Body of pancreas (tissue), 4 donors: Measurements from ENCODE around the gene TMEM59.

Source experiments
- CTCF ChIP-seq, 7 experiments: fragments of 450-650 bp in 4 of 7; fragments of 200-600 bp in 3 of 7; sonication (generic) in 3 of 7; IDR thresholded peaks; one replicate each; pipeline ENCODE4 v1.5.1; 2016 to 2019; ENCODE audit warnings: antibody characterized with exemption in 7 of 7
- POLR2A ChIP-seq, 3 donors: fragments of 450-650 bp; IDR thresholded peaks; one replicate each; pipeline ENCODE4 v1.6.1; 2016; ENCODE audit warnings: antibody characterized with exemption in 3 of 3, mild to moderate bottlenecking in 2 of 3

- TF ChIP-seq CTCF (IDR thresholded peaks at IDR 0.05) (no peak), POLR2A (IDR thresholded peaks at IDR 0.05) (no peak)
These were observed 35.4 kb upstream of the TMEM59 start for GRCh38 chr1:54088385-54088784.
